HG03175 (cell line): Measurements from ENCODE around the gene SPNS2.

Experiments used
- ATAC-seq: cut with Tn5 transposase; IDR thresholded peaks from one replicate; pipeline ENCODE4 v1.9.1; 2021; ENCODE audit warnings: mild to moderate bottlenecking, moderate library complexity; ENCODE audit not compliant: unreplicated experiment

Gene SPNS2

GRCh38 chr17:4480929-4481898 is 17.5 kb upstream of the SPNS2 start:
- no peak for ATAC-seq

- no peak for ATAC-seq
Measured at GRCh38 chr17:4482338-4483011, 16.2 kb upstream of the SPNS2 start.

DNA sequence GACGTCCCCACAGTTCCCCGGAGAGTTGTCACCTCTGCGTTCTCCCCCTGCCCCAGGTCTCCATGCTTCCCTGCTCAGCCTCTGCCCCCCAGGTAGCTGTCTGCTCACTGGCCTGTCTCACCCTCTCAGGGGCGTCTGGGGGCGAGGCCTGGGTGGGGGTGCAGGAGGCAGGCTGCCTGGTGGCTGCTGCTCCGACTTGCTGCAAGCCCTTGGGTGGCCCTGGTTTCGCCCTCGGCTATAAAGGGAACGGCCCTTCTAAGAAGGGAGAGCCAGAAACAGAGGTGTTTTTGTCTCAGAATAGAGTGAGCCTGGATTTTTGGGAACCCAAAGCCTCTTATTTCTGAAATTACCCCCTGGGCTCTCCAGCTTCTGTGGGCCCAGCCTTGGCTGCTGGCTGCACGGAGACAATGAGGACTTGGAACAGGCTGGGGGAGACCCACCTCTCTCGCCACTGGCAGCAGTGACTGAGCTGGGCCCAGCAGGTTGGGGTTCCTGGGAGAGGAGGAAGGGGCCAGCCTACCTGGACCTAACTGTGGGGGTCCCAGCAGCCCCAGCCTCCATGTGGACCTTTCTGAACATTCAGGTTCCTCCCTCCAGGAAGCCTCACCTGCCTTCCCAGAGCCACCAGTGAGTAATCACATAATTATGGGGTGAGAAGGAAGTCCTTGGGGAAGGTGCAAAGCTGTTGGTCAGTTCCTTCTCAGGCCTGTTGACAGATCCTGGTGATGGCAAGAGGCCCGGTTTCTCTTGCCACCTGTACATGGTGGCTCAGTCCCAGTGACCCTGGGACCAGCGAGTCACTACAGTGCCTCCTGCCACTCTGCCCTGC is 15.5 kb upstream of the SPNS2 start:
- ATAC-seq, result no peak

DNA sequence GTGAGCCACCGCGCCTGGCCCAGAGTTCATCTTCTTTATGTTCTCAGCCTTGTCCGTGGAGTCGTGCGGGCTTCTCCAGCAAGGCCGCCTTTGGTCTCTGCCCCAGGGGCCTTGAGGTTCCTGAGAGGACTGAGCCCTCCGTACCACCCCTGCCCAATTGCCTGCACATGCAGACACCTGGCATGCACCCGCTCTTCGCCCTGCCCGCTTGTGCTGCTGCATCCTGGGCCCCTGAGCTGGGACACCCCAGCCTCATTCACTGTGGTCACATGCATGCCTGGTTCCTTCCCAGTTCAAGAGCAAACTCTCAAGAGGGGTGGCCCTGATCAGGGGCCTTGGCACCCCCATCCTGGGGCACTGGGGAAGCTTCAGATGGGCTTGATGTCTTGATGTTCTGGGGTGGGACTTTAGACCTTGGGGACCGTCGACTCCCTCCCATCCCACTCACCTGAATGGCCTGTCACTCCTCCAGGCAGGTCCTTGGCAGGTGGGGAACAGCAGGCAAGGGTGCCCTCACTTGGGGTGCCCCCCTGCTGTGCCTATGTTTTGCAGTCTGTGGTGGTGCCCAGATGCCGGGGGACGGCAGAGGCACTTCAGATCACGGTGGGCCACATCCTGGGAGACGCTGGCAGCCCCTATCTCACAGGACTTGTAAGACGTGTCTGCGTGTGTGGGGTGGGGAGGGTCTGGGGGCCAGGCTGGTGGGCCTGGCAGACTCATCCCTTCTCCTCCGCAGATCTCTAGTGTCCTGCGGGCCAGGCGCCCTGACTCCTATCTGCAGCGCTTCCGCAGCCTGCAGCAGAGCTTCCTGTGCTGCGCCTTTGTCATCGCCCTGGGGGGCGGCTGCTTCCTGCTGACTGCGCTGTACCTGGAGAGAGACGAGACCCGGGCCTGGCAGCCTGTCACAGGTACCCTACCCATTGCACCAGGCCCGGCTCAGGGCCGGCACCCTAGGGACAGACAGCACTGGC is 12.7 kb upstream of the SPNS2 start:
- no peak for ATAC-seq

DNA sequence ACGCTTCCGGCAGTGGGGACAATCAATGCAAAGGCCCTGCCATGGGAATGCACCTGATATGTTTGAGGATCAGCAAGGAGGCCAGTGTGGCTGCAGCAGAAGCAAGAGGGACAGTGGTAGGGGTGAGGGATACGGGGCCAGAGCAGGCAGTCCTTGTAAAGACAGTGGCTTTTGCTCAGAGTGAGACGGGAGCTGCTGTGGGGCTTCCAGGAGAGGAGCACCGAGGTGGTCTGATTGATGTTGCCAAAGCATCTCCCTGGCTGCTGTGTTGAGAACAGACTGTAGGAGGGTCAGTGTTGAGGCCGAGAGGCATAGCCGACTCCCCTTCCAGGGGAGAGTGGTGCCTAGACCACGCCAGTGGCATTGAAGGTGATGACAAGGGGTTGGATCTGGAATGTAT is 11.4 kb upstream of the SPNS2 start:
- no peak for ATAC-seq

DNA sequence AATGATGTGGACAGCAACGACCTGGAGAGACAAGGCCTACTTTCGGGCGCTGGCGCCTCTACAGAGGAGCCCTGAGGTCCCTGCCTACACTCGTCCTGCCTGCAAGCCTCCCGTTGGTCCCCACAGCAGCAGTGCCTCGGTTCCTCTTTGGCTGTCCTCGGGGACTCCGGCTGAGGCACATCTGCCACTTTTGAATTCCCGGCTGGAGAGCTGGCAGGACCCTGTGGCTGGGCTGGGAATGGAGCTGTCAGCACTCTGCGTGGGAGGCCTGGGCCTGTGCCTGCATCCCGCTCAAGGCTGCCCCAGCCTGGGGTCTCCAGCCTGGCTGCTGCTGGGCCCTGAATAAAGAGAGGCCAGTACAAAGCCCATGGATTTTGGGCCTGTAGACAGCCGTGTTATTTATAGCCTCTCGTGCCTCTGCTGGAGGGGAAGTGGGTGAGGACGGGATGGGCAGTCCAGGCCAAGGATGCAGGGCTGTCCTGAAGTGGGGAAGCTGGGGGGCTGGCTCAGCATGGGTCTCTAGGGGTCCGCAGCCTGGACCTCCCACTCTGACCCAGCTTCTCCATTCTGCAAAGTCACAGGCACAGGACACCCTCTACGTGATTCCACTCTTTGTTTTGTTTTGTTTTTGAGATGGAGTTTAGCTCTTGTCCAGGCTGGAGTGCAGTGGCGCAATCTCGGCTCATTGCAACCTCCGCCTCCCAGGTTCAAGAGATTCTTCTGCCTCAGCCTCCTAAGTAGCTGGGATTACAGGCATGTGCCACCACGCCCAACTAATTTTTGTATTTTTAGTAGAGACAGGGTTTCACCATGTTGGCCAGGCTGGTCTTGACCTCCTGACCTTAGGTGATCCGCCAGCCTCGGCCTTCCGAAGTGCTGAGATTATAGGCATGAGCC is 10.6 kb upstream of the SPNS2 start:
- ATAC-seq, result no peak

GRCh38 chr17:4488989-4489595 is 9.6 kb upstream of the SPNS2 start:
- no peak for ATAC-seq

GRCh38 chr17:4490109-4490591 is 8.5 kb upstream of the SPNS2 start:
- ATAC-seq, result no peak

GRCh38 chr17:4490637-4491061 is 8.0 kb upstream of the SPNS2 start:
- no peak for ATAC-seq

- no peak for ATAC-seq
Measured at GRCh38 chr17:4492721-4493561, 5.7 kb upstream of the SPNS2 start.

DNA sequence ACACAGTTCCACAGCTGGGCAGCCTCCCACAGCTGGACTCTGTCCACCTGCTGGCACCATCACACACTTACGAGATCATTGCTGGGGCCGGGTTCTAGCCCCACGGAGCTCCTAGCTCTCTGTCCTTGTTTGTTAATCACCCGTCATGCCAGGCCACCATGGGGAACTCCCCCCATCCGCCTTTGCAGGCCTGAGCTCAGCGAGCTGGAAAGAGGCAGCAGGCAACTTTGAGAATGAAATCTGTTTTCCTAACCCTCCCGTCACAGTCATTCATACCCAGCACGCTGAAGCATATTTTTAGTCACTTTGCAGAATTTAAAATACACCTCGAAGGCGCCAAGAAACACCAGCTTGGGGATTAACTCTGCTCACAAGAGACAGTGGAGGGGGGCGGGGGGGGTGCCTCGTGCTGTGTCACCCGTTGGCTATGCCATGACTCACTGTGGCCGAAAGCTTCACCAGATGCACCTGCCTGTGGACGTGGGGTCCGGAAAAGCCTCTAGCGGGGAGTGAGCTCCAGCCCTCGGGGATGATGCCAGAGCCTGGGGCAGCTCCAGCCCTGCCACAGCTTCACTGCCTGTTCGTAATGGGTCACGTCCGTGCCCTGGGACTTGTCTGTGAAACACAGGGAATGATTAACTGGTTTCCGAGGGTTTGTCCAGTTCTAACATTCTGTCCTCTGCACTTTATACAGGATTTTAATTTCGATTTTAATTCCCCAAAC is 1.4 kb upstream of the SPNS2 start:
- ATAC-seq, result no peak

- ATAC-seq, result no peak
Measured at GRCh38 chr17:4499431-4500190, 930 bp downstream of the SPNS2 start.

- ATAC-seq, result no peak
Measured at GRCh38 chr17:4500191-4500571, 1.5 kb downstream of the SPNS2 start.

- no peak for ATAC-seq
Measured at GRCh38 chr17:4501295-4501949, 2.7 kb downstream of the SPNS2 start.

GRCh38 chr17:4502466-4503154 is 3.9 kb downstream of the SPNS2 start:
- no peak for ATAC-seq
